Measurements from ENCODE around the gene FAM50A.
A peak's percentile ranks its signal among the peaks of the same experiment; 100 is the strongest.

Gene FAM50A

GRCh38 chrX:154413142-154413541 lies 30.8 kb upstream of the FAM50A start:
- no peak for DNase-seq (ENCODE audit: low spot score)

GRCh38 chrX:154417157-154417556 lies 26.8 kb upstream of the FAM50A start:
- no peak for DNase-seq (ENCODE audit: low spot score)

GRCh38 chrX:154419189-154419588 lies 24.8 kb upstream of the FAM50A start:
- no peak for DNase-seq (ENCODE audit: low spot score)

DNA sequence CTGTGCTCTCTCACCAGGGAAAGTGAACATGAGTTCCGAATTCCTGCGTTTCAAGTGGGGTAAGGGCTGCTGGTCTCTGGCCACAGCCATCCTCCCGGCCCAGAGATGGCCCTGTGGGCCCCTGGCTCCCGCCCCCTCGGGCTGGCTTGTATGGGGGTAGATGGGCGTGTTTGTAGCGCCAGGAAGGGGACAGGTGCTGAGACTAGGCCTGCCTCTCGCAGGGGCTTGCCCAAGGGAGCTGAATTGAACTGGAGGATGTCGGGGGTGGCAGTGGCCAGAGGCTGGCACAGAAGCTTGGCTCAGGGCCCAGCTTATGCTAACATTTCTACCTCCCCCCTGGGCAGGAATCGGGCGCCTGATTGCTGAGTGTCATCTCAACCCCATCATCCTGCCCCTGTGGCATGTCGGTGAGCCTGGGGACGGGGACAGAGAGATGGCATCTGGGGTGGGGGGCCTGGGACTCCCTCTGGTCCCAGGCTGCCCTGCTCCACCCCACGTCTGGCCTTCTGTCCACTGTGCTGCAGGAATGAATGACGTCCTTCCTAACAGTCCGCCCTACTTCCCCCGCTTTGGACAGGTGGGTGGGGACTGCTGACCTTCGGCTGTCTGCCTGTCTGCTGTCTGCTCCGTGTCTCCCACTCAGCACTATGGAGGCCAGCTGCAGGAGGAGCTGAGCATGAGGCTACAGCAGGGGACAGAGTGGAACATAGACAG lies 24.1 kb upstream of the FAM50A start:
- no peak for DNase-seq (ENCODE audit: low spot score)

DNA sequence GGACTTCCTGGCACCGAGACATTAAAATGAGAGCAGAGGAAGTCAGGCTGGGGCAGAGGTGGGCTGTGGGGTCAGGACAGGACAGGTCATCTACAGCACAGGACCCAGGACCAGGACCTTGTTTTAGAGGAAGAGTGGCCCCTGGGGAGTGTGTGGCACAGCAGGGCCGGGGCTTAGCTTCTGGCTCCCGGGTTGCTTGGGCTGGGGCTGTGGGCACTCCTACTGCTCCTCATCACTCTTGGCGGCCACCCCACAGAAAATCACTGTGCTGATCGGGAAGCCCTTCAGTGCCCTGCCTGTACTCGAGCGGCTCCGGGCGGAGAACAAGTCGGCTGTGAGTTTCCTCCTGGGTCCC lies 23.6 kb upstream of the FAM50A start:
- DNase-seq (ENCODE audit: low spot score) = no peak

DNA sequence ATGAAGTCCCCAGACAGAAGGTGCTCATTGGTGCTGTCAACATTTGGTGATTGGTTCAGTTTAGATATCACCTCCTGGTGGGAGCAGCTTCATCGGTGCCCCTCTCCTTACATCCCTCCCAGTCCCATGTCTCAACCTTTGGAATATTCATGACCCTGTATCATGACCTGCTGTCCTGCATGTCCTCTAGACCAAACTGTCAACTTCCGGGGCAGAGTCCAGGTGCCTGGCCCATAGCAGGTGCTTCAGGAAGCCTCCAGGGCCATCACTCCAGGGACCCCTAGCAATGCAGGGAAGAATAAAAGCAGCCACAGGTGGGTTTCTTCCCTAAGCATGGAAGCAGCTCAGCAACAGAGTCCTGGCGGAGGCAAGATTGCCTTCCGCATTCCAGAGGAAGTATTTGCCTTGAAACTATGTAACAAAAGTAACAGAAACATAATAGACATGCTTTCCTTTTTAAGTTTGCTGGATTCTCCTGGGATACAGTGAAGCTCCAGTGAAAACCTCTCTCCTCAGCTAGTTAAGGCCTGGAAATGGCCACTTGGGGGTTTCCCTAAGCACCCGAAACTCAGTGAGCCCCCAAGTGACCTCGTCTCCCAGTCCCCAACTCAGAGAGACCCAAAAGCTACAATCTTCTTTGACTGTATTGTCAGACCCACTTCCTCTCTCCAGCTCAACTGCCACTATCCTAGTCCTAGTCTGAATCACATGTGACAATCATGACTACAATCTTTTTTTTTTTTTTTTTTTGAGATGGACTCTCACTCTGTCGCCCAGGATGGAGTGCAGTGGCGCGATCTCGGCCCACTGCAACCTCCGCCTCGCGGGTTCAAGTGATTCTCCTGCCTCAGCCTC lies 16.8 kb upstream of the FAM50A start:
- DNase-seq (ENCODE audit: low spot score) = no peak

GRCh38 chrX:154428176-154429171 lies 15.5 kb upstream of the FAM50A start, which contains the start of gene ATP6AP1:
Gene ATP6AP1, plus strand, starts transcription at chrX:154428677. Its CDS starts 16 bp downstream, at chrX:154428693.
- peak; percentile 93 for DNase-seq (ENCODE audit: low spot score)

DNA sequence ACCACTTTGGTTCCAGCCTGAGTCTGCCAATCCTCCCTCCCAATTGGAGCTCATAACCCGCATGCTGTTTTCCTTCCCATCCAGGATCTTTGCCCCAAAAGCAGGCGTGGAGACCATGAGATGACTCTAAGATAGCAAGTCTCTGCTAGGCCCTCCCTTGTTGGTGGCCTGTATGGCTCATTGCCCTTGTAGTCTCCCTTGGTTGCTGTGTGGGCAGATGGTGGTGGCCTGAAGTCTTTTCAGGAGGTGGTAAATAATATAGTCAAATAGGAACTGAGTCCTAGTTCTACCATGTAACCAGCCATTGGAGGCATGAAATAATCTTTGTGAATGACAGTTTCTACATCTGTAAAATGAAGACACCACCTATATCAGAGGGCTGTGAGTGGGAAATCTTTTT lies 14.2 kb upstream of the FAM50A start:
- no peak for DNase-seq (ENCODE audit: low spot score)

- no peak for DNase-seq (ENCODE audit: low spot score)
Measured at GRCh38 chrX:154430479-154430878, 13.5 kb upstream of the FAM50A start.

GRCh38 chrX:154430916-154431315 lies 13.0 kb upstream of the FAM50A start:
- no peak for DNase-seq (ENCODE audit: low spot score)

DNA sequence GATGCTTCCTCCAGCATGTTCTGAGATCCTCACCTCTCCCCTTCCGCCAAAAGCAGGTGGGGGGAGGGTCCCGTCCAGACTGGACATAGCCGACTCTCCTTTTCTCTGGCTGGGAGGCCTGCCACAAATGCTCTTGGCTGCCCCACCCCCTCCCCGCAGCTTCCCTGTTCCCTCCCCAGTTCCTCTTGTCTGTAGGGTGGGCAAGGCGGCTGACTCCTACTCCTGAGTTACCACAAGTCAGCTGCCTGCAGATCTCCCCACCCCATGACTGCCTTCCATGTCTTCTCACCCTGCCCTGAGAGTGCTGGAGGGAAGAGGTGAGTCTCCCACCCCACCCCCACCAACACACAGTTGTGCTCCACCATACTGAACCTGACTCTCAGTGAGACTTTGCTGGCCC lies 12.6 kb upstream of the FAM50A start:
- no peak for DNase-seq (ENCODE audit: low spot score)

DNA sequence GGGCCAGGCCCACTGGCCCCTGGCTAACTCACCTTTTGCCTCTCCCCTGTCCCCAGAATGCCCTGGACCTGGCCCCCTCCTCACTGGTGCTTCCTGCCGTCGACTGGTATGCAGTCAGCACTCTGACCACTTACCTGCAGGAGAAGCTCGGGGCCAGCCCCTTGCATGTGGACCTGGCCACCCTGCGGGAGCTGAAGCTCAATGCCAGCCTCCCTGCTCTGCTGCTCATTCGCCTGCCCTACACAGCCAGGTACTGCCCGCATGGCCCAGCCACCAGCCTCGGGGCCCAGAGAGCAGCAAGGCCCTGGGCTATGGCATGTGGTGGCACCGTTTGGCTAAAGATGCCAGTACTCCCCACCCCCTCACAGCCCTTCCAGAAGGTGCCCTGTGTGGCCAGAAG lies 11.7 kb upstream of the FAM50A start:
- no peak for DNase-seq (ENCODE audit: low spot score)

GRCh38 chrX:154433605-154434004 lies 10.3 kb upstream of the FAM50A start:
- DNase-seq (ENCODE audit: low spot score) = no peak

DNA sequence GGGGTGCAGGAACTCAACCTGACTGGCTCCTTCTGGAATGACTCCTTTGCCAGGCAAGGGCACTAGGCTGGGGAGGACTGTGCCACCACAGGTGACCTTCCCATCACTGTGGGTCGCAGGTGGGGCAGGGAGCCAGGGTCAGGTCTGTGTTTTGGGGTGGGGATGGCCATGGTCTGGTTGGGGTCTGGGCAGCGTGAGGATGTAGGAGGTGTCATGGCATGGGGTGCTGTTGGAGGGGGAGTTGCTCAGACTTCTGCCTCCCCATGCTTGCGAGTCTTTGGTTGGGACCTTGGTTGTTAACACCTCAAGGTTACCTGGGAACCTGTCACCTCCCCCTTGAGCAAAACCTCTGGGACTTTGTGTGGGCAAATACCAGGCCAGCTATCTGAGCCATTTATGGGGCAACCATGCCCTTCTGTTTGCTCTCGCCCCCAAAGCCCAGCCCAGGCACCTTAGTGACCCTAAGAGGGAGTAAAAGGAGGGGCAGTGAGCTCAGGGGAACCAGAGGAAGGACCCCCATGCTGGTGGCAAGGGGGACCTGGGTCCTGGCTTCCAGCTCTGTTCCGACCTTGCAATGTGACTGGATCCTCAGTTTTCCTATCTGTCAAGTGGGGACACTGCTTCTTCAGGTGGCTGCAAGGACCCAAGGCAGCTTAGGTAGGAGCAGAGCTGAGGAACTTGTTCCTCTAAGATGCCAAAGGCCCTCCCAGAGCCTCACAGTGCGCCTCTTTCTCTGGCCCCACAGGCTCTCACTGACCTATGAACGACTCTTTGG lies 9.4 kb upstream of the FAM50A start:
- no peak for DNase-seq (ENCODE audit: low spot score)

DNA sequence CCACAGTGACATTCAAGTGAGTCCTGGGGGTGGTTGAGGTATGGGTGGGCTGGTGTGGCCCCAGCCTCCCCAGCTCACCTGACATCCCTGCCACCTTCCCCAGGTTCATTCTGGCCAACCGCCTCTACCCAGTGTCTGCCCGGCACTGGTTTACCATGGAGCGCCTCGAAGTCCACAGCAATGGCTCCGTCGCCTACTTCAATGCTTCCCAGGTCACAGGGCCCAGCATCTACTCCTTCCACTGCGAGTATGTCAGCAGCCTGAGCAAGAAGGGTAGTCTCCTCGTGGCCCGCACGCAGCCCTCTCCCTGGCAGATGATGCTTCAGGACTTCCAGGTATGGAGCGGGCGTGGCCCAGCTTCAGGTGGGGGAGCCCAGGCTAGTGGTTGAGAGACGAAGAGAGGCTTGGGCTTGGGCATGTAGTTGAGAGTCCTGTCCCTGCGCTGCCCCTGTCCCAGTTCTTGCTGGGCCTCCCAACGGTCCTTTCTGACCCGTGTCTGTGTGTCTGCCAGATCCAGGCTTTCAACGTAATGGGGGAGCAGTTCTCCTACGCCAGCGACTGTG lies 8.7 kb upstream of the FAM50A start:
- DNase-seq (ENCODE audit: low spot score) = no peak

- peak; percentile 90 for DNase-seq (ENCODE audit: low spot score)
Measured at GRCh38 chrX:154436374-154436982, 7.5 kb upstream of the FAM50A start.

- peak; percentile 76 for DNase-seq (ENCODE audit: low spot score)
Measured at GRCh38 chrX:154436983-154437752, 6.8 kb upstream of the FAM50A start, which contains the start of gene GDI1. Gene GDI1, plus strand, starts transcription at chrX:154437154. Its CDS starts 101 bp downstream, at chrX:154437255.

- DNase-seq (ENCODE audit: low spot score) = no peak
Measured at GRCh38 chrX:154437971-154438893, 5.7 kb upstream of the FAM50A start.

GRCh38 chrX:154439841-154440240 lies 4.1 kb upstream of the FAM50A start:
- no peak for DNase-seq (ENCODE audit: low spot score)
